Epithelial cell of esophagus (primary cell): Measurements from ENCODE around the gene ZNF678.

Experiments
- DNase-seq: peaks from one replicate; pipeline ENCODE4 v3.0.0; 2010; ENCODE audit warnings: low read depth
- H3K4me3 ChIP-seq: 2 replicates; pipeline ENCODE4 v1.5.1; 2011; ENCODE audit warnings: mild to moderate bottlenecking, low read length, control low read depth
- CTCF ChIP-seq: IDR thresholded peaks from 2 replicates; pipeline ENCODE4 v1.5.1; 2011; ENCODE audit warnings: low read depth, mild to moderate bottlenecking, low read length, control low read depth, inconsistent platforms; ENCODE audit not compliant: insufficient read depth; ENCODE audit errors: missing control alignments

The ZNF678 gene

GRCh38 chr1:227632325-227632724 is 69.0 kb downstream of the ZNF678 start:
- no peak overlapping the region for H3K4me3 ChIP-seq
- no peak for TF ChIP-seq CTCF
- DNase-seq: no peak

- no peak for TF ChIP-seq CTCF
- no peak for DNase-seq
- no peak overlapping the region for H3K4me3 ChIP-seq
Observed at GRCh38 chr1:227635596-227635995, 72.2 kb downstream of the ZNF678 start.

- no peak for DNase-seq
- TF ChIP-seq CTCF: no peak
- no peak overlapping the region for H3K4me3 ChIP-seq
Observed at GRCh38 chr1:227654431-227654830, 91.1 kb downstream of the ZNF678 start.

GRCh38 chr1:227654858-227655752 is 91.7 kb downstream of the ZNF678 start:
- TF ChIP-seq CTCF: no peak
- H3K4me3 ChIP-seq: no peak overlapping the region
- DNase-seq: no peak

DNA sequence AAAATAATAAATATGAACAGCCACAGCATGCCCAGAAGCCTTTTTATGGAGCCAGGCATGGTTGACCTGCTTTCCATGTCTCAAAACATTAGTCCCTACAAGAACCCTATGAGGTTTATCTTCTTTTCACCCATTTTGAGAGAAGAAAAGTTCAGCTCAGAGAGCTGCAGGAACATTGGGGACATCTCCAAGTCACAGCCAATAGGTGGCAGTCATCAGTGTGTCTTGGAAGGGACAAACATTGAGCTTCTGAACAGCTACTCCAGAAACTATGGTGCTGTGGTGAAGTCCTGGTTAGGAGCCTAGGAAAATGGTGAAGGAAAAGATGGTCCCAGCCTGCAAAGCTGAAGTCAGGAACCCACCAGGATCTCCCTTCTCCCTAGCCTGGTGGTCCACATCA is 98.1 kb downstream of the ZNF678 start:
- no peak overlapping the region for H3K4me3 ChIP-seq
- TF ChIP-seq CTCF: no peak
- no peak for DNase-seq

GRCh38 chr1:227662933-227663332 is 99.6 kb downstream of the ZNF678 start:
- TF ChIP-seq CTCF: no peak
- H3K4me3 ChIP-seq: no peak overlapping the region
- DNase-seq: no peak

GRCh38 chr1:227666286-227666685 is 102.9 kb downstream of the ZNF678 start:
- DNase-seq: peak; percentile 15
- no peak overlapping the region for H3K4me3 ChIP-seq
- no peak for TF ChIP-seq CTCF
